Measurements from ENCODE around the gene ATP8B4.

Gene ATP8B4

DNA sequence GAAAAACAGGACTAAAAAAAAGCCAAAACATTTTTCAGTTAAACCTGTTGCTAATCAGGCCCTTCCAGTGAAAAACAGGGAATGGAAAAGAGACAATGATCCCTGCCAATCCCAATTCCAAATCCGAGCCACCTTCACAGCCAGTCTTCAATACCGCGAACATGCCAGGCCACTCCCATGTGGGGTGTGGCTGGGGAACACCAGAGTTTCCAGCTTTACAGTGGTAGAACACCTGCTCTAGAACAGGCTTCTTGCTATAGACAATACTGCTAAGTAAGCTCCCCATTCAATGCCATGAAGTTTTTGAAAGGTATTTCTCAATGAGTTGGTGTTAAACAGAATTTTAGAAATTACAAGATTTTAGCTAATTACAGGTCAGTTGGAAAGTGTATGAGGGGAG, 228.3 kb downstream of the ATP8B4 start:
- DNase-seq (ENCODE audit: low spot score): no peak

DNA sequence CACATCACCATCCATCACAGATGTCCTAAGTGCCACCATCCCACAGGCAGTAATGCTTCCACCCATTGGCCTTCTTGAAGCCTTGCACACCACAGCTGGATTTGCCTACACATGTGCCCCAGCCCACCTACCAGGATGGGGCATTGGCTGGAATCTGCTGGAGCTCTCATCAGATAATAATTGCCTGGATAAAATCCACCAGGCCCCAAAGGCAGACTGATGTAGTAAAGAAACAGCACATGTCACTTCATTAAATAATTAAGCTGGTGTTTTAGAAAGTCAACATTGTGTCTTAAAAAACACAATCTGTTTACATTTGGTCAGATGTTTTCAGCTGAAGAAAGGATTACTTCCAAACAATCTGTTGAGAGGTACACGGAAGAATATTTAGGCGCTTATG, 229.5 kb downstream of the ATP8B4 start:
- no peak for DNase-seq (ENCODE audit: low spot score)

DNA sequence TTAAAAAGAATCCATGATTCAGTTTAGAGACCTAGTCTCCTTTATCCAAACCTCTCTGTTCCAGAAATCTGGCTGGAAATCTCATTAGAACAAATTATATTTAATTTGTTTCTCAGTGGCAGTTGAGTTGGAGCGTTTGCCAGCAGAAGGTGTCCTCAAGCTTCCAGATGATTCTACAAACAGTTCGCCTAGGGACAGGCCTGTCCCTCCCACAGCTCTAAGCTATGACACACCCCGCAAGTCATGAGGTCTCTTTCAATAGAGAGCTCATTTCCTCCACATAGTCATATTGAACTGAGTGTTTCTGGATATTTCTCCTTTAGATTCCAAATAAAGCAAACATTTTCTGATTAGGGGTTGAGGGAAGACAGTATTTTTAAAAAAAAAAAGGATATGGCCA, 230.3 kb downstream of the ATP8B4 start:
- no peak for DNase-seq (ENCODE audit: low spot score)

DNA sequence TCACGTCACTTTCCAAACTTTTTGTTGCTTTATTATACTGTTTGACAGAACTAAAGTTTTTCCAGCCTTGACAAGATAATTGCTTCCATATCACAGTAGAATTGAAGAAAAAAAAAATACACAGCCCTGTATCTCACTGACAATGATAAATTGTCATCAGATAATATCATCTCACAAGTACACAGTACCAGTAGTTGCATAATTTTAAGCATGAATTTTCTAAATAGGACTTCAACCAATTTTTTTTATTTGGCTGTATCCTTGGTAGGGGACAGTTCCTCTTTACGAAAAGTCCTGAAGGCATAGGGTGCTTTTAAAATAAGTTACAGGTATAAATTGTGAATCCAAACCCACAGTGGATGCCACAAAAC, 230.7 kb downstream of the ATP8B4 start:
- DNase-seq (ENCODE audit: low spot score): no peak

DNA sequence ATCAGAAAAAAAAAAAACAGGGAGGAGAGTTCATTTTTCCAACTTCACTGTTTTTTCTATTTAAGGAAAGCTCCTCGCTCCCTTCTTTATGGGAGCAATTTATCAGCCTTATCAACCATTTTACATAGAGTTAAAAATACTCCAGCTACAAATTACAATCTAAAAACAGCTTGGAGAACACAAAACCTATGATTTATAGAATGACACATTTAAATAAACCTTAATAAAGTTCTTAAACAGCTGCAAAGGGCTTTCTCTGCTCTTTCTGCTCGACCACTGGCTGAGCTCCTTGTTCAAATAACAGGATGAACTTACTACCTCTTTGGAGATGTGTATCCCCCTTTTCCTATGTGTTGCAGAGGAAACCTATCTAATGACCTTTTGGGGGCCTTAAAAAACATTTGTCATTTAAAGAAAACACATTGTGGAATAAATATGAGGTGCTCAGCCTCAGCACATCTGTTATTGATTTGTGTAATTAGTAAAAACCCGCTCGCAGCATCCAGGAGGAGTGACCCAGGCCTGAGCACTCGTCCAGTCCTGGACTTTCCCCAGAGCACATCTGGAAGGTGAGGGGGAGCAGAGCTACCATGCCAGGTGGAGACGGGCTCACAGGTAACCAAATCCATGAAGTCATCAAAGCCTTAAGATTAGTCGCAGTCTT, 231.2 kb downstream of the ATP8B4 start:
- DNase-seq (ENCODE audit: low spot score): no peak

DNA sequence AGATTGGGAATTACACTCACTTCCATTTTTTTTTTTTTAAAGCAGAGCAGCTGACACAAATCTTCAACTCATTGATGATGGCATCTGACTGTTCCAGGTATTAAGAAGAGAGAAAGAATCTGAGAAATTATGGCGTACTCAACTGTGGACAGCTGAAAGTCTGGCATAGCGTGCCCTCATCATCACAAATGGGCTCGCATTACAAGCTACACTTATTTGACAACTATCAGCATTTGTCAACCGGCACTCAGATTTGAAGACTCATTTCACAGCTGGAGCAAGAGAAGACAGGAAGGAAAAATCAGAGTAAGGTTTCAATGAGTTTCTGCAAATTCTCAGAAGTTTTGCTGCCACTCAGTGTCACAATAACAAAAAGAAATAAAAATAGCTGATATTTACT, 235.9 kb downstream of the ATP8B4 start:
- DNase-seq (ENCODE audit: low spot score): no peak

DNA sequence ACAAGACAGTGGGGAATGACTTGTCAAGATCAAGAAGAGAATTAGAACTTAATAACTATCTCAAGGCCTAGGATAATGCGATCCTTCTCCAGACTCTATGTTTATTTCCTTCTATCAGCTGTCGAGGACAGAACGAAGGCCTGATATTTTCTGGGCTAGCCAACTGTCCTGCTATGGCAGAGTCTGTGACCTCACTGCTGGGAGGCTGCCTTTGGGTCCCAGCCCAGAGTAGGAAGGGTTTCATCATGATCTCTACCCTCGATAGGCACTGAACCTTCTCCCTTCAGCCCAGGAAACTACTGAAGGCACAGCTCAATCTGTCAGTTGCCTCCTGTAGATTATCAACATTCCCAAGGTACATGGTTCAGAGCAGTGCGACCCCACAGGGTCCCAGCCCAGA, 237.2 kb downstream of the ATP8B4 start:
- DNase-seq (ENCODE audit: low spot score): no peak

DNA sequence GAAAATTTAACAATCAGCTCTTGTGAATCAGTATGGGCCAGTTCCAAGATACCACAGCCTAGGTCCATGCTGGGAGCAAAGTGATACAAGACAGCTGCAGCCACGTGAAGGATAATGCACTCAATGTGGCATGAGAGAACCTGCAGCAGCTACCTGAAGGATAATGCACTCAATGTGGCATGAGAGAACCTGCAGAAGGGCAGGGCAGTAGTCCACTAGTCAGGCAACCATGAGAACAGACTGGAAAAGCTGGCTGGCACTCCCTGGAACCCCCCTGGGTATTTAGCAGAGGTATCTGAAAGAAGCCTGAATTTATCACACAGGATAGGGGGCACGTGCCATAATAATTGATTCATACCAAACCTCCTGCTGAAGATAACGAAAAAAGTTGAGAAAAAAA, 237.6 kb downstream of the ATP8B4 start:
- DNase-seq (ENCODE audit: low spot score): no peak

DNA sequence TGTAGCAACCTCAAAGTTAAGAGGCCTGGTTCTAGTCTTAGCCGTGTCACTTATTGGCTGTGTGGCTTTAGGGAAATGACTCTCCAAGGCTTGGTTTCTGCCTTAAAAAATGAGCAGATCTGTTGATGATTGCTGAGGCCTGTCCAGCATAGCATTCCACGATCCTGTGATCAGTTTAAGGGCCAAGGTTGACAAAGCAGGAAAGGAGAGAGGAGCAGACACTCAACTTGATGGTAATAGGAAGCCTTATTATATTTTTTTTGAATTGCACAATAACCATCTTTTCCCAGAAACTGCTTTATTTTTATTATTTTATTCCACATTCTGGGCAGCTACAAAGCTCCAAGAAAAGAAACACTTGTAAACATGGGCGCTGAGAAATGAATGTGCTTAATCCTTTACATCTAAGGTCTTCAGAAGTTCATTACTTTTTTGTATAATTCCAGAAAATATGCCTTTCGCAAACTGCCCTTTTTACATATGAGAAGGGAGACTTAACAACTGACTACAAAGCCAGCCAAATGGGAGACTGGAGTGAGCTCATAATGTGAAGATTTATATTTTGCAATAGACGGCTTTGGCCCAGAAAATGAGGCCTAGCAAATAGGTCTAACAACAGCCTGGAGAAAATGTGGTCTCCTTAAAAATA, 241.0 kb downstream of the ATP8B4 start:
- no peak for DNase-seq (ENCODE audit: low spot score)

DNA sequence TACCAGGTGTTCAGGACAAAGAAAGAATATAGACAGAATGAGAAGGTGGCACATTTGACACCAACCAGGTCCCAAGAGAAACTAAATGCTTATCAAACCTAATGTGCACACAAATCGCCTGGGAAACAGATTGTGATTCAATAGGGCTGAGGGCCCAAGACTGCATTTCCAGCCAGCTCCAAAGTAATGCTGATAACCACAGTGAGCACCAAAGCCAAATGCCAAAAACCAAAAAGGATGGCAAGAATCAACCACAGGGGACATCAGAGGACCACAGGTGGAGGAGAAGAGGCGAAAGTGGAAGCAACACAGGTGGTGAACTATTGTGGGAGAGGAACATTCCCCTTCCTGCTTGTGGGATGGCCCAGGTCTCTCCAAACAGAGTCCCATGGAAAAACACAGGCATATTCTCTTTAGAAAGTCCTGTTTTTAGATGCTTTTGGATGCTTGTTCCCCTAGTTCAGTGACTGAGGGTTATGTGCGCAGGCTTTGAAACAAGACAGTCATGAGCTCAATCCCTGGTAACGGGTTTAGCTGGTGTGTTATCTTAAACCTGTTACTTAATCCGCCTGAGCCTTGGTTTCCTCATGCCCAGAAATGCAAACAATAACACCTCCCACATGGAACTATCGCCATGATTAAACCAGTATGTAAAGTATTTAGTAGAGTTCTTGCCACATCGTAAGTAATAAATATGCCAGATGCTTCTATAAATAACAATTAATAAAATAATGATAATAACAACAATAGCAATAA, 241.7 kb downstream of the ATP8B4 start:
- DNase-seq (ENCODE audit: low spot score): no peak

DNA sequence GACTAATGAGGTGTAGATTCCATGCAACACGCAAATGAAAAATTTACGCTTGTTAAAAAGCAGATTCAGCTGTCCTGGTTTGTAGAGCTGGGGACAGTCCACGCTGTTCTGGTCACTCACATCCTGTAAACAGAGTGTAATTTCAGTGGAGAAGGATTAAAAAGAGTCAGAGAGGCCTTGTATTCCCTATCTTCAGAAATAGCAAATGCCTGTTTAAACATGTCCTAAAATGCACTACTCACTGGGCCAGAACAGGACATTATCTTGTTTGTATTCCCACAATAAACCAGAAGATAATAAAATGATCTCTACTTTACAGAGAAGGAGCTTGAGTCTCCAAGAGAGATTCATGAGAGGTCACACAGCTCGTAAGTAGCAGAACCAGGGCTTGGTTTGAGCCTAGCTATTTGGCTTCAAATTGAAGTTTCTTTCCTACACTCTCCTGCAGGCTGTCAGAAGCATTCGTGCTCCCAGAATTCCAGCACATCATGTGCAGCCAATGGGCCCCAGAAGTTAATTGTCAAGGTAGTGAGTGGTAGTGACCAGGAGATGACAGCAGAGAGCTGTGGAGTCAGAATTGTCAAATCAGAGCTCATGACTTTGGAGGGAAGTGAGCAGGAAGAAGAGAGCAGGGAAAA, 242.5 kb downstream of the ATP8B4 start:
- DNase-seq (ENCODE audit: low spot score): no peak

DNA sequence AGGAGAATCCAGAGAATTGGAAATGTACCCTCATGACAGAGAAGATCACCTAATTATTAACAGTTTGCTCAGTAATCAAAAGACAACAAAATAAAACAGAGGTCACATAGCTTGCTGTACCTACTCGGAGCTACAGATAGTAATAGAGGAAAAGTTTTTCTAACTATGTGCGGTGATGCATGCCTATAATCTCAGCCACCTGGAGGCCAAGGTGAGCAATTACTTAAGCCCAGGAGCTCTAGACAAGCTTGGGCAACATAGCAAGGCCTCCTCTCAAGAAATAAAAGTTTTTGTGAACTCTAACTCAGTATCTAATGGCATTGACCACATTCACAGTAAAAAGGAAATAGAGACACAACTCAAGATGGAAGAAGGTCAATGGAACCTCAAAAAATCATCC, 243.6 kb downstream of the ATP8B4 start:
- DNase-seq (ENCODE audit: low spot score): no peak

DNA sequence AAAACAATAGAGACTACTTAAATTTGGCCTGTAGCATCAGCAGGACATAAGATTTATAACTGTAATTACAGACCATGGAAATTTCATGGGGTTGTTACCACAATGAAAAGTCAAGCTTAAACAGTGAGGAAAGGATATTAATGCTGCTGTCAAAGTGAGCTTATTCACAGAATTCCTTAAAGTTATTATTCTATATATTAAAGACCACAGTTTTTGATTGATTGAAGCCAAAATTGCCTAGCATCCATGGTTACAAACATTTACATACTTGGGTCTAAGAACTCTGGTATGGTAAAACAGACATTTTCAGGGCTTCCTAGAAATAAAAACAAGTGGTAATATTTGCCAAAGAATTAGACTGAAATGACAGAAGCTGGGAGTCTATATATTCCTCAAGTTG, 248.6 kb downstream of the ATP8B4 start:
- no peak for DNase-seq (ENCODE audit: low spot score)

DNA sequence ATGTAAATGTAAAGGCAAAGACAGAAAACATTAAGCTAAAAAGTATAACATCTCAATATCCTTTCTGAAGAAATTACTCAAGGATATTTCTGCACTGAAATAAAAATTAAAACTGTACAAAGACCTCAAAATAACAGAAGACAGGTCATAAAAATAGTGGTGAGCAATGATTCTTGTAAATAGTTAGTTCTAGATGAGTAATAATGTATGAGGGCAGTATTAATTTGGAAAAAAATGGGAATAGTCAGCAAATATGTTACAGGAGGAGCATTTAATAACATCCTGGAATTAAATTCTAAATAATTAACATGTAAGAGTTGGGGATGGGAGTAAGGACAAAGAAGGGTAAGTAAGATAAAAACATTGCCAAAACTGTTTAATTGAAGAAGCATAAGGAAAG, 250.7 kb downstream of the ATP8B4 start:
- DNase-seq (ENCODE audit: low spot score): no peak

DNA sequence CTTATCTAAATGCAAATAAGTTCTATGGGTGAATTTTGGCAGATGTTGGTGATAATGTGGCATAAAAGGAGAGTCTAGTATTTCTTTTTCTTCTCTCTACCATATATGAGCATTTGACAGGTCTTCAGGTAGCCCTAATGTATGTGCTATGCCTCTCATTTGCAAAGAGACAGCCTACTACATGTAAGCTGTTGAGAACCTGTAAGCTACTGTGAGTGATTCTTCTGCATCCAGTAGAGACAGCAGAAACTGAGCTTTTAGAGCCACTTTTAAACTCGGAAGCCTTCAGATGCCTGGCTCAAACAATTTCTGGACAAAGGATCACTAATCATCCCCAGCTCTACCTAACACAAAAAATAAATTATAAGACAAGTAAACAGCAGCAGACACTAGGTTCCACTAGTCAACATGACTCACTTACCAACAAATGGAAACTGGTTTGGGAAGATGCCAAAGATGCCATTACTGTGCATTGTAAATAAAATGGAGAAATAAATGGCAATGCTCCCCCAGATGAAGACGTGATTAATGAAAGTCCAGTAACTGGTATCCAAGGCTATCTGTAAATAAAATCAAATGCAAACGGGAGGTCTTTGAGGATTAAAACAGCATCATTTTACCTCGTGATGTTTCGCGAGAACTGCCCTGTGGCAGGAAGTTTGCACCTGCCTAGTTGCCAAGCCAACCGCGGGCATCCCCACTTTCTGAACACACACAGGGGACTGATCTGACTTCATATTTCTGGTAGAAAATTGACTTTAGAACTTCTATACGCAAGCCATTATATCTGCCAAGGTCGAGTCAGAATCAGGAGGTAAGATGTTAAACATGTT, 252.9 kb downstream of the ATP8B4 start:
- no peak for DNase-seq (ENCODE audit: low spot score)

DNA sequence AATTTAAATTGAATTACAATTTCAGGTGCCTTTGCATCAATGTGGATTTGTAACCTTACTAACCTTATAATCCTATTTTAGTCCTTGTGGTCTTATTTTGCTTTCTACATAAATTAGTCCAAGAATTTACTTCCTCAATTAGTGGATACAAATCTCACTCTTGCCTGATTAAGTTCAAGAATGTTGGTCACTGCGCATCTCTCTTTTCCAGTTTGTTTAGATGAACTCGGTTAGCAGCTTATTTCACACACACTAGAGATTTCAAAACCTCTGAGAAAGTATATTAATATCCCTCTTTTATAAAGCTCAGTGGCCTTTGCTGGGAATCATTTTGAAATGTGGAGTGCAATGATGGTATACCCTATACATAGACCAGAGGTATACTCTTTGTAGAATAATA, 254.8 kb downstream of the ATP8B4 start:
- no peak for DNase-seq (ENCODE audit: low spot score)

DNA sequence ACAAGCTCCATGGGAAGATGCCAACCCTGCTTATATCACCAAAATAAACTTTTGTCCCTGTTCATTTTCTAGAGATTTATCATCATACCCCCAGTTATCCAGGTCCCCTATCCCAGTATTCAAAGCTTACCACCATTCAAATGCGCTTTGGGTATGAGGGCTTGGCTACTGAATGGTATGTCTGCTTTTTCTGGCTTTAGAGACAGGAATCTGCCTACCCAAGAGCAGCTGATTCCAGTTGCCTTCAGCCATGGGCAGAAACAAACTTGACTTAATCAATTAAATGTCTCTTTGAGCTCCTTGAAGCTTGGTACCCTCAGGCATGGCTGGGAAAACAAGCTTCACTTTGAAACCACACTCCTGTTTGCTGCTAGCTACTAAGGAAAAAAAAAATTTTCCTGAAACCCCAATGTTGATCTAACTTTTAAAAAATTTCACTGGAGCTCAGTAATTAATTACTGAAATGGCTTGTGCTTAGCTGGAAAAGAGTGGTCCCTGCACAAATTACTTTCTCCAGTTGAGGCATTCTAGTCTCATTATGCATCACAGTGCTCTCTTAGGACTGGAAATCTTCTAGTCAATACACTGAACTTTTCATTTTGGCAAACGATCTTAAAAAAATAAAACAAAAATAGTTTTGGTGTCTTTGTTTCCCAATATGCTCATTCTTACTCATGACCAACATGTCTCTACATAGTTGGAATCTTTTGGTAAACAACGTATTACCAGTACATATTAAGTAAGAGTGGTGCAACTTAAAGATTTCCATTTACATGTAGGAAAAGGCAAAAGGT, 255.4 kb downstream of the ATP8B4 start:
- no peak for DNase-seq (ENCODE audit: low spot score)

DNA sequence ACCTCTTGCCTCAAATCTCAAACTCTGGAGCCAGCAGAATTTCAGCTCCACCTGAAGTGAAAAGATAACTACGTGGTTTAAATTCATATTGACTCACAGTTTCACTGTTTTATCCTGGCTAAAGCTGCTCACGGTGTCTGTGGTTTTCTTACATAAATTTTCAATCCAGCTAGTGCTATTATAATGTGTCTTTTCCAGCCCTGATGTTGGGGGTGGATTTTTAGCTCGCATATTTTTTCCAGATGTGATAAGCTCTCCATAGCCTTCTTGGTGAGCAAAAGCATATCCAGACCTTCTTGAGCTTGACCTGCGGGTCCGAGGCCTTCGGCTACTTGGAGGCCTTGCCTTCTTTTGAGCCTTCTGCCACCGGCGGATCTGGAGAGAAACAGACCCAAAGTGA, 258.9 kb downstream of the ATP8B4 start:
- no peak for DNase-seq (ENCODE audit: low spot score)

DNA sequence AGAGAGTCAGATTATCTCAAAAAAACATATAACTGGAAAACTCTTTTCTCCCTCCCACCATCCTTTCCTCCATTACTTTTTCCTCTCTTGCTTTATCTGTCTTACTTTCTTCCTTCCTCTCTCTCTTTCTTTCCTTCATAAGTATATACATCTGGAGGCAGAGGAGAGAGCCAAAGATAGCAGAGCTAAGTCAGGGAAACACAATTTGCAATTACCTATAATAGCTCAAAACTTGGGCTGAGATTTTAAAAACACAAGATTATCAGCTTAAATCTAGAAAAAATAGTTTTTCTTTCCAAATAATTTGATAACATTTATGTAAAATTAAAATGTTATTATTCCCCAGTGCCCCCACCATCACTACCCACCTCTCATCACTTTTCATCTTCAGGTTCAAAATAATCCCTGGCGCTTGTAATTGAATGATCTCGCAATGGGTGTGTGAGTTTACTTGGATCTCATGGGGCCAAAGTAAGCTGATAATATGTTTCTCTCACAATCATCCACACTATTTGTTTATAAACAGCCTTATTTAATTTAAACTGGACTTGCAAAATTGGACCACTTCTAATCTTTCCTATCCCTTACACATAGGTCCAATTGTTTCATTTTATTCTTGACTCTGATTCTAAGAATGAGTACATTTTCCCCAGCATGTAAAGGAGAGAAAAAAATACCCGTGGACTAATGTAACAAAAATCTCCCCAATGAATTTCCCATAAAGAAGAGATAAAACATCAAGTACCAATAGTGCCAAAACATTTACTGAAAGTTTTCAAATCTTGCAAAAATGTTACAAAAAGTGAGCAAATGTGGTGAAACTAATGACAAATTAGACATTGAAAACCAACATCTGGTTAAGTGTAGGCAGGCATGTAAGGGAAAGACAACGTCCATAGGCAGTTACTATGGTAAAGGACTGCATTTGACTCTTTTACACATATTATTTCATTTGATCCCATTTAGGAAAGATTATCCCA, 261.2 kb downstream of the ATP8B4 start:
- DNase-seq (ENCODE audit: low spot score): no peak
